VCaP (cell line): ENCODE data around the gene HS1BP3.

Experiments used
- H3K27ac ChIP-seq: fragments of 450-650 bp; 2 replicates; pipeline ENCODE4 v1.5.1; 2017
- CTCF ChIP-seq: fragments of 450-650 bp; conservative IDR thresholded peaks from 2 replicates; pipeline ENCODE4 v1.5.1; 2017; ENCODE audit warnings: mild to moderate bottlenecking, moderate library complexity

HS1BP3 gene

DNA sequence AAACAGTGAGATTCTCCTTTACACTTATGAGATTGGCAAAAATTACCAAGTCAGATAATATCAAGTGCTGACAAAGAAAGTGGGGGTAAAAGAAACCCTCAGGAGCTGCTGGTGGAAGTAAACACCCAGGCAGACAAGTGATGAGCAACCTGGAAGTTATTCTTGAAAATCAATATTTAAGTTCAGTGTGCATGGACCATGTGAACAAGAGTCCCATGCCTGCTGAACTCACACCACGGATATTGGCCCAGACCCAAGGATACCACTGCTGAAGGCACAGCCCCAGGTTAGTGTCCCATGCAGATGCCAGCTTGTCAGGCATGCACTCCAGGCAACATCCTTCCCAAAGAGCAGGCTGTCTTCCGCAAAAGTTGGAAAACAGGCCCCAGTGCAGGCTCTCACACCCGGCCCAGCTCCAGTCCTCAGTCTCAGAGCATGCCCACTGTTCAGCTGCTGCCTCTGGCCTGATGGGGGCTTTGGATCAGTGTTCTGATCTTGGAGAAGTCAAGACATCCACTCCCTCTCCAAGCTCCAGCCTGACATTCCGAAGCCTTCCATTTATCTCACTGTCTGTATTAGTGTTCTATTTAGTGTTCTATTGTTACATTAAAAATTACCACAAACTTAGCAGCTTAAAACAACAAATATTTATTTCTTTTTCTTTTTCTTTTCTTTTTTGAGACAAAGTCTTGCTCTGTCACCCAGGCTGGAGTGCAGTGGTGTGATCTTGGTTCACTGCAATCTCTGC is 70.0 kb downstream of the HS1BP3 start:
- no peak overlapping the region for H3K27ac ChIP-seq
- no peak for TF ChIP-seq CTCF

DNA sequence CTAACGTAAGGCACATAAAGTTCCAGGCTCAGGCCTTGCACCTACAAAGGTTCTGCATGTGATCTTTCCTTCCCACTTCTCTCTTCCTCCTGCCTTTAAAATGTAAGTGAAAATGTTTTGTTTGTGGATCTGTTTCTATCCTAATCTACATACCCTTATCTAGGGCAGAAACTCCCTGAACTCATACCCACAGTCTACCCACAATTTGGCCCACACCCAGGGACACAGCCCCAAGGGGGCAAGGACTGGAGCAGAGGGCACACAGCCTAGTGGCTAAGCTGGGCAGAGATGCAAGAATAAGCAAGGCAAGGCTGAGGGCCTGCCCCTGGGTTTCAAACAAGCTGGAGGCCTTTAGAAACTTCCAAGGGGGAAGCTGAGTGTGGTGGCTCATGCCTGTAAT is 71.0 kb downstream of the HS1BP3 start:
- H3K27ac ChIP-seq, result no peak overlapping the region
- TF ChIP-seq CTCF, result no peak

- TF ChIP-seq CTCF, result no peak
- no peak overlapping the region for H3K27ac ChIP-seq
These were observed 71.7 kb downstream of the HS1BP3 start for GRCh38 chr2:20578895-20579825.

GRCh38 chr2:20578266-20578894 is 72.5 kb downstream of the HS1BP3 start:
- no peak overlapping the region for H3K27ac ChIP-seq
- TF ChIP-seq CTCF, result no peak

GRCh38 chr2:20577495-20578235 is 73.2 kb downstream of the HS1BP3 start:
- H3K27ac ChIP-seq, result peak overlapping the region; percentile 18; the same call in 1 of the 2 replicates
- no peak for TF ChIP-seq CTCF

GRCh38 chr2:20576598-20577115 is 74.2 kb downstream of the HS1BP3 start:
- H3K27ac ChIP-seq, result peak overlapping the region; percentile 18; the same call in 1 of the 2 replicates

More at GRCh38 chr2:20576598-20577115, 74.2 kb downstream of the HS1BP3 start:
- no peak for TF ChIP-seq CTCF
